HepG2 (cell line): ENCODE results near the gene HPCAL1. TPM values are rescaled to one million over a fixed set of nuclear protein-coding genes. Genes with fewer than 3 reads are reported as not detected.

ENCODE experiments used
- ATF2 ChIP-seq: sonication (generic); formaldehyde crosslinking; IDR thresholded peaks from 2 replicates; pipeline ENCODE4 v1.4.0; 2020; ENCODE audit warnings: missing genetic modification reagents
- DZIP1 ChIP-seq: sonication (generic); formaldehyde crosslinking; IDR thresholded peaks from 2 replicates; pipeline ENCODE4 v1.5.0; 2020; ENCODE audit warnings: mild to moderate bottlenecking, missing genetic modification reagents
- EZH2 ChIP-seq: conservative IDR thresholded peaks from 2 replicates; pipeline ENCODE4 v1.6.1; 2012; ENCODE audit warnings: mild to moderate bottlenecking, low read depth, low read length, moderate library complexity
- HCFC1 ChIP-seq: fragments of 150-350 bp; IDR thresholded peaks from 2 replicates; pipeline ENCODE4 v1.6.1; 2014; ENCODE audit warnings: low read depth, low read length
- NFE2L2 ChIP-seq: fragments of 150-350 bp; IDR thresholded peaks from 2 replicates; pipeline ENCODE4 v1.6.1; 2014; ENCODE audit warnings: low read length
- ZBTB10 ChIP-seq: sonication (generic); formaldehyde crosslinking; IDR thresholded peaks from 2 replicates; pipeline ENCODE4 v1.4.0; 2020; ENCODE audit warnings: missing genetic modification reagents, borderline replicate concordance
- ZMAT3 ChIP-seq: sonication (generic); formaldehyde crosslinking; conservative IDR thresholded peaks from 2 replicates; pipeline ENCODE4 v1.7.0; 2021; ENCODE audit warnings: missing genetic modification reagents
- ZNF235 ChIP-seq: sonication (generic); formaldehyde crosslinking; IDR thresholded peaks from 2 replicates; pipeline ENCODE4 v1.8.1; 2023; ENCODE audit warnings: mild to moderate bottlenecking, missing genetic modification reagents, borderline replicate concordance
- ZNF274 ChIP-seq: sonication (generic); formaldehyde crosslinking; IDR thresholded peaks from 2 replicates; pipeline ENCODE4 v1.5.1; 2020; ENCODE audit warnings: mild to moderate bottlenecking, missing genetic modification reagents
- ZNF570 ChIP-seq: sonication (generic); formaldehyde crosslinking; IDR thresholded peaks from 2 replicates; pipeline ENCODE4 v1.4.0; 2020; ENCODE audit warnings: mild to moderate bottlenecking, missing genetic modification reagents, borderline replicate concordance
- ZNF816 ChIP-seq: sonication (generic); formaldehyde crosslinking; IDR thresholded peaks from 2 replicates; pipeline ENCODE4 v1.8.0; 2022; ENCODE audit warnings: missing genetic modification reagents, mild to moderate bottlenecking, borderline replicate concordance
- polyA plus RNA-seq, 8 experiments: library from polyadenylated mRNA; depleted of rRNA in 3 of 8; stranded (reverse) in 7 of 8; unstranded in 1 of 8; fragments of >200 nt; fragmentation: Illumina TruSeq in 4 of 8; extraction: Trizol in 4 of 8; gene quantifications; 2 replicates each; pipeline versions ENCODE4 v1.2.1 to v1.2.3, GENCODE V29; 2011 to 2016; ENCODE audit warnings: low read depth in 4 of 8, missing spikeins in 1 of 8, mixed read lengths in 1 of 8; ENCODE audit not compliant: insufficient read depth in 1 of 8
- total RNA-seq, 5 experiments: library from RNA; depleted of rRNA; stranded (reverse); fragments of >200 nt; fragmentation: Illumina TruSeq; extraction: Trizol; gene quantifications; 2 replicates each; pipeline ENCODE4 v1.2.3, GENCODE V29; 2016; ENCODE audit warnings: low read depth in 1 of 5

The HPCAL1 gene
- total and polyA plus RNA-seq, 2 of the 13 experiments (the other 11 are each of a cell fraction or from before 2014, with no cell fraction given), result 29.5 to 29.9 TPM

- 0 out of 2 replicates have a peak, but pooled peaks have one; percentile 42 for TF ChIP-seq ZNF274 (CRISPR knock-in tag)
- TF ChIP-seq ZNF816 (CRISPR knock-in tag), result no peak
- no peak for TF ChIP-seq ZMAT3 (CRISPR knock-in tag)
- TF ChIP-seq EZH2, result peak; percentile 24; the same call in 1 of the 2 replicates
- peak; percentile 46; the same call in 1 of the 2 replicates for TF ChIP-seq NFE2L2
- no peak for TF ChIP-seq ATF2
- no peak for TF ChIP-seq ZBTB10 (CRISPR knock-in tag)
- no peak for TF ChIP-seq ZNF235 (CRISPR knock-in tag)
- TF ChIP-seq HCFC1, result no peak
- TF ChIP-seq DZIP1, result no peak
- TF ChIP-seq ZNF570 (CRISPR knock-in tag), result no peak
Observed at GRCh38 chr2:10254373-10255188, 48.1 kb upstream of the HPCAL1 start (continued).
